SHP77 treated with DMSO at 0.1 percent for 48 hours (cell line): ENCODE results near the gene TPST1.
"Not testable (repeated sequence)": the region's sequence is repeated elsewhere in the genome, so short reads cannot be mapped to it uniquely, and the experiment has no call there.

Source experiments
- DNase-seq: peaks from one replicate; lab custom pipeline; 2025; lab: John Stamatoyannopoulos, UW

The TPST1 gene

GRCh38 chr7:66204822-66205740 lies at the start of gene TPST1:
TSS of gene TPST1 (plus strand) at chr7:66205334. CDS start at chr7:66240426, 35,092 bp downstream.
- peak; percentile 96 for DNase-seq

GRCh38 chr7:66156035-66156434 lies 49.1 kb upstream of the TPST1 start:
- not testable (repeated sequence) for DNase-seq

DNA sequence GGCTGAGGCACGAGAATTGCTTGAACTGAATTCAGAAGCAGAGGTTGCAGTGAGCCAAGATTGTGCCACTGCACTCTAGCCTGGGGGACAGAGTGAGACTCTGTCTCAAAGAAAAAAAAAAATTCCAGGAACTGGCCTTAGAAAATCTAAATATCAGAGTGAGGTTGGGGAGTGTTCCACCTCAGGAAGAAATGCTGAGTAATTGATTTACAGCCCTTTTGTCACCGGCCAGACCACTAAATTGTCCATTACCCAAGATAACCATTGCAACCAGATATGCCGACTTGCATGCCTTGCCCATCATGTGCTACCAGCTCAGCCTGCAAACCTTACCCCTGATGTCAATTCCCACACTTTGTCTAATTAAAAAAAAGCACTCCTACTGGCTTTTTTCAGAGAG lies 48.1 kb upstream of the TPST1 start:
- no peak for DNase-seq

GRCh38 chr7:66162622-66163021 lies 42.5 kb upstream of the TPST1 start:
- DNase-seq: no peak

DNA sequence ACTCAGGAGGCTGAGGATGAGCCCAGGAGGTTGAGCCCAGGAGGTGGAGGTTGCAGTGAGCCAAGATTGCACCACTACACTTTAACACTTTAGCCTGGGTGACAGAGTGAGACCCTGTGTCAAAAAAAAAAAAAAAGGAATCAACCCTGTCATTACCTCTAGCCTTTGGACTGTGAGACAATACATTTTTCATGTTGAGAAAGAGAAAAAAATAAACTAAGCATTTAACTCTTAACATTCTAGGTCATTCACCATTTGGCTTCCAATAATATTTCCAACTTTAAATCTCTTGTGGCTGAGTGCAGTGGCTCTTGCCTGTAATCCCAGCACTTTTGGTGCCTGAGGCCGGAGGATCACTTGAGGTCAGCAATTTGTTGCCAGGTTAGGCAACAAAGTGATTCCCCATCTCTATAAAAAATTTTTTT lies 41.9 kb upstream of the TPST1 start:
- DNase-seq: no peak

DNA sequence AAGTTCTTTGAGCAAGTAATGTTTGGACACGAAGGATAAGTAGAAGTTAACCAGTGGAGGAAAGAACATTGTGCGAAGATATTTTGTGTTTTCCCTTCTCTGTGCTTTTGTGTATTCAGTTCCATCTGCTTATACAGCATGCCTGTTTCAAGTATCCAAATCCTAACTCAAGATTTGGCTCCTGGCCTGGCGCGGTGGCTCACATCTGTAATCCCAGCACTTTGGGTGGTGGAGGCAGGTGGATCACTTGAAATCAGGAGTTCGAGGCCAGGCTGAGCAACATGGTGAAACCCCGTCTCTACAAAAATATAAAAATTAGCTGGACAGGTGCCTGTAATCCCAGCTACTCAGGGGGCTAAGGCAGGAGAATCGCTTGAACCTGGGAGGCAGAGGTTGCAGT lies 40.8 kb upstream of the TPST1 start:
- DNase-seq: no peak

DNA sequence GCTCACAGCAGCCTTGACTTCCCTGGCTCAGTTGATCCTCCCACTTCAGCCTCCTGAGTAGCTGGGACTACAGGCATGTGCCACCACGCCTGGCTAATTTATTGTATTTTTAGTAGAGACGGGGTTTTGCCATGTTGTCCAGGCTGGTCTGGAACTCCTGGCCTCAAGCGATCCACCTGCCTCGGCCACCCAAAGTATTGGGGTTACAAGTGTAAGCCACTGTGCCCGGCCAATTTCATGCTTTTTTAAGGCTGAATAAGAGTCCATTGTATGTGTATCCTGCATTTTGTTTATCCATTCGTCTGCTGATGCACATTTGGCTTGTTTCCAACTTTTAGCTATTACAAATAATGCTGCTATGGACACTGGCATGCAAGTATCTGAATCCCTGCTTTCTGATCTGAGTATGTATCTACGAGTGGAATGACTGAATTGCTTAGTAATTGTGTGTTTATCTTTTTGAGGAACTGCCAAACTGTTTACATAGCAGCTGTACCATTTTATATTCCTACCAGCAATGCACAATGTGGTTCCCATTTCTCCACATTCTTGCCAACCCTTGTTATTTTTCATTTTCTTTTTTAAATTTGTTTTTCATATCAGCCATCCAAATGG lies 37.3 kb upstream of the TPST1 start:
- peak; percentile 31 for DNase-seq

DNA sequence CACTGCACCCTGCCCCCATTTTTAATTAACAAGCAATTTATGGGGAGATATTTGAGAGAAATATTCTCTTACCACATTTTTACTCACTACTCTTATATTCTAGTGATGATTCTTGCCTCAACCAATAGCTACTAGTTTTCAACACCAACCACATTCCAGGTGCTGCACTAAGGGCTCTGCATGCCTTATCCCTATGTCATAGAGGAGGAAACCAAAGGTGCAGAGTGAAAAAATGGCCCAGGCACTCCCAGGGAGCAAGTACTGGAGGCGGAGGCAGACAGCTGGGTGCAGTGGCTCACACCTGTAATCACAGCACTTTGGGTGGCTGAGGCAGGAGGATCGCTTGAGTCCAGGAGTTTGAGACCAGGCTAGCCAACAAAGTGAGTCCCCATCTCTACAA lies 35.5 kb upstream of the TPST1 start:
- DNase-seq: no peak

DNA sequence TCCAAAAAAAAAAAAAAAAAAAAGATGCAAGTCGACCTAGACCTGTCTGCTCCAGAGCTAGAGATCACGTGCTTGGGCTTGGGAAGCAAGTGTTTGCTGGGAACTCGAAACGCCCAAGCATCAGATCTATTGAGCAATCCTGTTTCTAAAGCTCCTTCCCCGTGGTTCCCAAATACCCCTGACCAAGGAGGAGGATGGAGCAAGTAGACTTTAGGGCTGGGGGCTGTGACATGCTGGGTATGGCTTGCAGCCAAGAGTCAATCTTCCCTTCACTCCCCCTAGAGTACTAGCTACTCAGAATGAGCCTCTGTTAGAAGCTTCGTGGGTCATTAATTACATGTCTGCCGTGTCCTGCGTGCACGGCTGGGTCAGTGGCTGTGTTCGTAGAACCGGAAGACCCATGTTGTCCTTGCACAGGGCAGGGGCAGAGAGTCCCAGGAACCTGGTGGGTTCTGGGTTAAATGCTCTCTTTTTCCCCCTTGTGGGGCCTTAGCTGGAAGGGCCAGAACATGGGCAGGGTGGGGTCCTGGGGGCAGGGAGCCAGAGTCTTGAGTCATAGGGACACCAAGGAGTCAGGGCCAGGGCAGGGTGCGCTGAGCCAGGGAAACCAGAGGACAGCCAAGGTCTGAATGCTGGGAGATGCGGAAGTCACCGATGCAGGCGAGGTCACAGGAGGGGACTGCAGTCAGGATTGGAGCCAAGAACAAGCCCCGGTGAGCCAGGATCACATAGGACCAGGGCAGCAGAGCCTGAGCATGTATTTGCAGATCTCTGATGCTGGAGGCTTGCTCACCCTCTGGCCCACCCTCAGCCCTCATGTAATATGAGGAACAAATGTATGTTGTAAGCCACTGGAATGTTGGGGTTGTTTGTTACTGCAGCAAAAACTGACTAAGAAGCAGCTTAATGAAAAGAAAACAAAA lies 34.6 kb upstream of the TPST1 start:
- peak; percentile 7 for DNase-seq

DNA sequence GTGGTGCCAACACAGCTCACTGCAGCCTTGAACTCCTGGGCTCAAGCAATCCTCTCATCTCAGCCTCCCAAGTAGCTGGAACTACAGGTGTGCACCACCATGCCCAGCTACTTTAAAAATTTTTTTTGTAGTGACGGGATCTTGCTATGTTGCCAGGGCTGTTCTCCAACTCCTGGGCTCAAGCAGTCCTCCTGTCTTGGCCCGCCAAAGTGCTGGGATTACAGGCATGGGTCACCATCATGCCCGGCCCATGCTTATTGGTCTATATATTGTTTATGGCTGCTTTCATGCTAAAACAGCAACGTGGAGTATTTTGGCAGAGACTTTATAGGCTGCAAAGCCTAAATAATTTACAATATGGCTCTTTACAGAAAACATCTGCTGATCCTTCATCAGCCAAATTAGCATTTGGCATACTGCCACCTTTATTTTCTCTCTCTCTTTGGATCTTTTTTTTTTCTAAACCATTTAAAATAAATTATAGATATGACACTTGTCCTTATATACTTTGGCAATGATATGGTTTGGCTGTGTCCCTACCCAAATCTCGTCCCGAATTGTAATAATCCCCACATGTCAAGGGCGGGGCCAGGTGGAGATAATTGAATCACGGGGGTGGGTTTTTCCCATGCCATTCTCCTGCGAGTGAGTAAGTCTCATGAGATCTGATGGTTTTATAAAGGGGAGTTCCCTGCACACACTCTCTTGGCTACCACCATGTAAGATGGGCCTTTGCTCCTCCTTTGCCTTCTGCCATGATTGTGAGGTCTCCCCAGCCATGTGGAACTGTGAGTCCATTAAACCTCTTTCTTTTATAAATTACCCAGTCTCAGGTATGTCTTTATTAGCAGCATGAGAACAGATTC lies 32.4 kb upstream of the TPST1 start:
- not testable (repeated sequence) for DNase-seq

- DNase-seq: no peak
Measured at GRCh38 chr7:66173856-66174255, 31.3 kb upstream of the TPST1 start.

DNA sequence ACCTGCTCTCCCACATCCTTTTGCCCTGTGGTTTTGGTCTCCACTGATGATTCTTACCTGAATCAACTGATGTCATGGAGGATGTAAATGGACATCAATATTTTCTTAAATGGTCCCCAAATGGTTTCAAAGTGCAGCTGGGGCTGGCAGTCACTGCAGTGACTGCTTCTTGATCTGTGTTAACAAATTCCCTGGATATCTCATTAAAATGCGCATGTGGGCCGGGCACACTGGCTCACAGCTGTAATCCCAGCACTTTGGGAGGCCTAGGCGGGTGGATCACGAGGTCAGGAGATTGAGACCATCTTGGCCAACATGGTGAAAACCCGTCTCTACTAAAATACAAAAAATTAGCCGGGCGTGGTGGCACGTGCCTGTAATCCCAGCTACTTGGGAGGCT lies 30.1 kb upstream of the TPST1 start:
- not testable (repeated sequence) for DNase-seq

DNA sequence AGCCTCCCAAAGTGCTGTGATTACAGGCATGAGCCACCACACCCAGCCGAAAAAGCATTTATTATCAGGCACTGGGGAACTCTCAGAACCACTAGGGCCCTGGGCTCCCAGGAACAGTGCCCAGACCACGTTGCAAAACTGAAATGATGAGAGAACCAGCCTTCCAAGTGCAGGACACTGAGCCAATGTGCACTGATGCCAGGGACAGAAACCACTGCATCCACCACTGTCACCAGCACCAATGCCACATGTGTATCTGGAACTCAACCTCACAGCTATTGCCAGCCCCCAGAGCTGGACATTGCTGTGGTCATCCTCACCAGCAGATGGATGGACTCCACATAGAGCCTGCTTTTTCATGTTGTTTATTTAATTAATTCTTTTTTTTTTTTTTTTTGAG lies 28.2 kb upstream of the TPST1 start:
- DNase-seq: no peak

GRCh38 chr7:66178258-66178657 lies 26.9 kb upstream of the TPST1 start:
- no peak for DNase-seq

GRCh38 chr7:66181329-66181728 lies 23.8 kb upstream of the TPST1 start:
- no peak for DNase-seq

- no peak for DNase-seq
Measured at GRCh38 chr7:66181845-66182244, 23.3 kb upstream of the TPST1 start.

GRCh38 chr7:66182920-66183319 lies 22.2 kb upstream of the TPST1 start:
- DNase-seq: no peak

DNA sequence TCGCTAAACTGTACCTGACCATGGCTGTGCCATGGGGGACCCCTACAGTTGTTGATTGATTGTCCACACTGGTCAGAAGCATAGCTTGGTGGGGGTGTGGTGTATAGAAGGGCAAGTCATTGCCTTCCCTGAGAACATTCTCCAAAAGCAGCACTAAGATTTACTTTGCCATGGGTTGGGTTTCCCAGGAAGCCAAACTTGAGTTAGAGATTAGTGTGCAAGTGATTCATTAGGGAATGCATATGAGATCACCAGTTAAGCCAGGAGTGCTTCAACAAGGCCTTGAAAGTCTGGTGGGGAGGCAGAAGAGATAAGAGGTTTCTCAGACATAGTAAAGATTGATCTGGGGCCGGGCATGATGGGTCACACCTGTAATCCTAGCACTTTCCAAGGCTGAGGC lies 21.4 kb upstream of the TPST1 start:
- DNase-seq: no peak

GRCh38 chr7:66185680-66186187 lies 19.4 kb upstream of the TPST1 start:
- DNase-seq: no peak

GRCh38 chr7:66186991-66187390 lies 18.1 kb upstream of the TPST1 start:
- DNase-seq: no peak

- DNase-seq: no peak
Measured at GRCh38 chr7:66187905-66188304, 17.2 kb upstream of the TPST1 start.
